Stimulated activated CD4-positive, alpha-beta T cell treated with anti-CD3 and anti-CD28 coated beads, TNF-alpha, amount 100 ng/mL, for 1 hour (primary cell): ENCODE results near the gene FOXA1.
"Not testable (repeated sequence)": the region's sequence is repeated elsewhere in the genome, so short reads cannot be mapped to it uniquely, and the experiment has no call there.

Experiments
- DNase-seq, 3 donors: peaks; one replicate each; pipeline ENCODE4 v3.0.0-alpha.2; 2020; ENCODE audit warnings: low read depth in 3 of 3, low spot score in 1 of 3

FOXA1 gene

DNA sequence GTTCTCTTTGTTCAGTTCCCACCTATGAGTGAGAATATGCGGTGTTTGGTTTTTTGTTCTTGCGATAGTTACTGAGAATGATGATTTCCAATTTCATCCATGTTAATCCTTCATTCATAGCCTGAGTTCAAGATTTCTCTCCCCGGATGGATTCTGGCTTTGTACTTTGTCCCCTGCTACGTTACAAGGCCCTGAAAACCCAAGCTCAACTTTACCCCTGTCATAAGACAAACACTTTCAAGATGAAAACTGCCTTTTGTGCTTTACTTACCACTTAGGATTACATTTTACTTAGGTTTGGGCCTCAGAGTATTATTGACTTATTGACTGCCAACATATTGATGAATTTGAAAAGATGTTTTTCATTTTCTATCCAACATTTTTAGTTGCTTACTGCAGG is 36.3 kb downstream of the FOXA1 start:
- no peak for DNase-seq

DNA sequence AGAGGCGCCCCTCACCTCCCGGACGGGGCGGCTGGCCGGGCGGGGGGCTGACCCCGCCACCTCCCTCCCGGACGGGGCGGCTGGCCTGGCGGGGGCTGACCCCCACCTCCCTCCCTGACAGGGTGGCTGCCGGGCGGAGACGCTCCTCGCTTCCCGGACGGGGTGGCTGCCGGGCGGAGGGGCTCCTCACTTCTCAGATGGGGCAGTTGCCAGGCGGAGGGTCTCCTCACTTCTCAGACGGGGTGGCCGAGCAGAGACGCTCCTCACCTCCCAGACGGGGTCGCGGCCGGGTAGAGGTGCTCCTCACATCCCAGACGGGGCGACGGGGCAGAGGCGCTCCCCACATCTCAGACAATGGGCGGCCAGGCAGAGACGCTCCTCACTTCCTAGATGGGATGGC is 39.5 kb downstream of the FOXA1 start:
- DNase-seq, result not testable (repeated sequence)

DNA sequence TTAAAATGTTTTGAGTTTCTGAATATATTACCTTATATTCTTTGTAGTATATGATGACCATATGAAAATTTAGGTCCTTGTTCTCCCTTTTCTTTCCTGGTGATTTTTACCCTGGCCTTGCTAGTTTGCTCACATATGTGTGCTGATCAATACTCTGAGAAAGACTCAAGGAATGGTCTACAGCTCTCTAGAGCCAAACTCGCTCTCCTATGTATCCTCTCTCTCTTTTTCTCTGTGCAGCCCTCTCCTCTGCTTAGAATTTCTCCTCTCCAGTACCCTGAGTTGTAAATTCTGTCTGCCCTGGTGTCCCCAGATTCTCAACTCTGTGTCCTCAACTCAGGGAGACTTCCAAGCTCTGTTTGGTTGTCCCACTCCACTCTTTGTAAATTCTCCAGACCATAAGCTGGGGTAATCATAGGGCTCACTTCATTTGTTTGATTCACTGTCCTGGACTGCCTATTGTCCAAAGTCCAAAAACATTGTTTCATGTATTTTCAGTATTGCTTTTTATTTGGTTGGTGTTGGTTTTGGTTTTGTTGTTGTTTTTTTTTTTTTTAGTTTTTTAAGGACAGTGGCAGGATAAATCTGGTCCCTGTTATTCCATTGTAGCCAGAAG is 41.0 kb downstream of the FOXA1 start:
- no peak for DNase-seq

DNA sequence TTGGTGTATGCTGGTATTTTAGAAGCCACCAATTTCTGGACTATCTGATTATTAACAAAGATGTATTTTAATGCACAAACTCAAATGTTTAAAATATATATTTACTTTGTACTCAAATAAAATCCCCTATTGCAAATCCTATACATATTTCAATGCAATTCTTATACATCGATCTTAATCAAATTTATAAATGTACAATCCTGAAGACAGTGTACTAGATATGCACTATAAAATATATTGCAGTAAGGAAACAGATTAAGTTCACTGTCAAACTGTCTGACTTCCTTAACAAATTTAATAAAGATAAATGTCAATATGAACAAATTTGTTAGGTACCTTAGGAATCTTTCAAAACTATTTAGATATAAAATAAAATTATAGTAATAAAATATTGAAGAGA is 43.9 kb downstream of the FOXA1 start:
- DNase-seq, result no peak

- DNase-seq, result no peak
Measured at GRCh38 chr14:37550511-37550910, 44.5 kb downstream of the FOXA1 start.

DNA sequence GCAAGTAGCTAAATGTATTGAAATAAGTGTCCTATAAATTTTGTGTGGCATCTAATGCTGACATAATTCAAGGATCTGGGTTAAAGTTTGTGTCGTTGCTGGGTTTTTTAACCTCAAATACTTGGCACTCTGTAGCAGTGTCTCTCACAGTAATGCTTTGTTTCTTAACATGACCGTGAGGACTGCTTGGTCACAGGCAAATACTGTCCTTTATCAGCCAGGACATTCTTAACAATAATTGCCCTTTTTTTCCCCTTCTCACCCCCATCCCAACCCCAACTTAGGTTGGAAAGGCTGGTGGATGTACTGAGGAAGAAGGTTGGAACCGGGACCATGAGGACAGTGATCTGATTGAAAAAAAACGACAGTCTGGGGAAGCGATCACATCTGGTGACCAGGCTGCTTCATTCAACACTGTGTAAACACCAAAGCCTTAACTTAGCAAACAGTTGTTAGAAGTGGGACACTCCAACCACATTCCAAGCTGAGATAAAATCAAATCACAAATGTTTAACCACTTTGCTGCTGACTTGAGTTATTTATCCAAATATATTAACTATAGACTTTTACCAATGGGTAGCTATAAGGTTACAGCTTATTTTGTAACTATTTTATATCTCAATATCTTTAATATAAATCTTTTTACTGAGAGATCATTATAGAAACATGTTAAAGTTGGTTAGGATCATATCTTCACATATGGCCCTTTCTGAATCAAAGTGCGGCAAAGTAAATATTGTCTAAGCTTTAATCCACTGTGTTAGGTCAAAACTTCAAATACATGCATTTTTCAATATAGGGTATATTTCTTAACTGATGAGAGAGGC is 48.2 kb downstream of the FOXA1 start:
- no peak for DNase-seq

DNA sequence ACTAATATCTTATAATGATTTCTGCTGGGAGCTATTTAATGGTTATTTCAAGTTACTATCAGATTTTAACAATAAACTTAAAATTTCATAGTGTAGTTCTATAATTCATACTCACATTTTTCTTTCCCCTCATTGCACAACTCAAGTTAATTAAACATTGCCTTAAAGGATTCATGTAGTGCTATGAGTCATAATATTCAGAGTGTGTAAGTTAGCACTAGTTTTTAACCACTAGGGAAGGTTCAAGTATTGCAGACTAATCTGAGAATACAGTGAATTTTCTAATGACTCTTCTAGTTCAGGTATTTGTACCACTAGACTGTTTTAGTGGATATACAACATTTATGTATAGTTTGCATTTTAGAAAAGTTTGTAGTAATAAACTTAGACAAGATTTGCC is 49.9 kb downstream of the FOXA1 start:
- DNase-seq, result no peak

- DNase-seq, result no peak
Measured at GRCh38 chr14:37544407-37544806, 50.6 kb downstream of the FOXA1 start.

DNA sequence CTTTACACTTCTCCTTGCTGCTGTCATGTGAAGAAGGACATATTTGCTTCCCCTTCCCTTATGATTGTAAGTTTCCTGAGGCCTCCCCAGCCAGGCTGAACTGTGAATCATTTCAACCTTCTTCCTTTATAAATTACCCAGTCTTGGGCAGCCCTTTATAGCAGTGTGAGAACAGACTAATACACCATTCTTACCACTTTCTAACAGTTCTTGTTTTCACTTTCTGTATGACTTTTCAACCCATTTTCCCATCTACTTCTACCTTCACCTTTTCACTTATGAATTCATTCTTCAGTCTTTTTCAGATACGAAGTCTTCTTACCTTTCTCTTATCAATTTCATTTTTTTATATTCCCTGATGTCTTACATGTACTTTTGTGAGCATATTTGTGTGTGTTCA is 55.1 kb downstream of the FOXA1 start:
- DNase-seq, result no peak
